HG03135 (cell line): ENCODE results near the gene DCC.

Source experiments
- ATAC-seq: cut with Tn5 transposase; IDR thresholded peaks from one replicate; pipeline ENCODE4 v1.9.1; 2021; ENCODE audit warnings: mild to moderate bottlenecking, moderate library complexity; ENCODE audit not compliant: unreplicated experiment

Gene DCC

GRCh38 chr18:52995875-52996274 lies 655.9 kb downstream of the DCC start:
- no peak for ATAC-seq

DNA sequence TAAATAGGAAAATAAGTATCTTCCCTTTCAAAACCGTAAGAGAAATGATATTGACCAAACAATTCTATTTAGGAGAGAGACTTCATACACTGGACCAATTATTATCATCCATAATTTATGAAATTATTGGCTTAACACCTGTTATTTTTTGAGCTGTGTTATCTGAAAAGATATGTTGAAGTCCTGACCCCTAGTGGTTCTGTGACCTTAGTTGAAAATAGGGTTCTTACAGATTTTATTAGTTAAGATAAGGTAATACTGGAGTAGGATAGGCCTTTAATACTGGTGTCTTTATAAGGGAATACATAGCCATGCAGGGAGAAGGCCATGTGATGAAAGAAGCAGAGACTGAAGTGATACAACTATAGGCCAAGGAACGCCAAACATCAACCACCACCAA lies 659.6 kb downstream of the DCC start:
- ATAC-seq, result no peak

DNA sequence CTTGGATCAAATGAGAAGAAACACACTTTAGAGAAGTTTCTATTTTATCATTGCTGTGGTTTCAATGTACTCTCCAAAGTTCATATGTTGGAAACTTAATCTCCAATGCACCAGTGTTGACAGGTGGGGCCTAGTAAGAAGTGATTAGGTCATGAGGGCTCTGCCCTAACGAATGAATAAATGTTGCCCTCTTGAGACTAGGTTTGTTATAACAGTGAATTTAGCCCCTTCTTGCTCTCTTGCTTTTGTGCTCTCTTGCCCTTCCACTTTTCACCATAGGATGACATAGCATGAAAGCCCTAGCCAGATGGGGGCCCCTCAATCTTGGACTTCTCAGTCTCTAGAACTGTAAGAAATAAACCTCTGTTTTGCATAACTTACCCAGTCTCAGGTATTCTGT lies 664.8 kb downstream of the DCC start:
- no peak for ATAC-seq

DNA sequence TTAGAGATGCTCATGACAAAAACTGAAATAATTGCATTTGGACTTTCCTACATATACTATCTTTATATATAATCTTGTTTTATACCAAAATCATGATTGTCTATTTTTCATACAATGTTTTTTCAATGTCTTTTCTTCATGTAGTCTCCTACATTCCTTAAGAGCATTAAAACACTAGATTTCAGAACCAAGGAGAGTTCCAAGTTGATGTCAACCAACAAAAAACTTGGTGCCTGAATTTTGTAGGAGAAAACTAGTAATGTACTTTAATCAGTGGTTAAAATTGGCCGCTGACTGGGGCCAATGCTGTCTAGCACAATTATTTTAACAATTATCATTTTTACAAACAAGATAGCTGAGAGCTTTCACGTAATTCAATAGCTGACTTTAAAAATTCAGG lies 678.8 kb downstream of the DCC start:
- ATAC-seq, result no peak

DNA sequence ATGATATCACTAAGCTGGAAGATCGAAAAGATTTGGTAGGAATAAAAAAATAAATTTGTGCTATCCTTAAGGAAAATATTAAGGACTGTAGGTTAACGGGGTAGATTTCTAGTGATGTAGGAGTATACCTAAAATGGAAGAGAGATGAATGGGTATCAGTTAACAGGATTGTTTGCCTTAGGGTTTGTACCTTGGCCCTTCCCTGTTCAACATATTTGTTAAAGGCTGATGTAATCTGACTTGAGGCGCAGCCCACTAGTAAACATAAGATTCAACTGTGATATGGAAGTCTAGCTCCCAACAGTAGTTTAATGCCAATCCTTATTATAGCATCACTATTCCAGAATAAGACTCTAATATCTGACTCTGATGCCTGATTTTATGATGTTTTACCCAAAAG lies 685.2 kb downstream of the DCC start:
- ATAC-seq, result no peak

- no peak for ATAC-seq
Observed at GRCh38 chr18:53028565-53028964, 688.6 kb downstream of the DCC start.

DNA sequence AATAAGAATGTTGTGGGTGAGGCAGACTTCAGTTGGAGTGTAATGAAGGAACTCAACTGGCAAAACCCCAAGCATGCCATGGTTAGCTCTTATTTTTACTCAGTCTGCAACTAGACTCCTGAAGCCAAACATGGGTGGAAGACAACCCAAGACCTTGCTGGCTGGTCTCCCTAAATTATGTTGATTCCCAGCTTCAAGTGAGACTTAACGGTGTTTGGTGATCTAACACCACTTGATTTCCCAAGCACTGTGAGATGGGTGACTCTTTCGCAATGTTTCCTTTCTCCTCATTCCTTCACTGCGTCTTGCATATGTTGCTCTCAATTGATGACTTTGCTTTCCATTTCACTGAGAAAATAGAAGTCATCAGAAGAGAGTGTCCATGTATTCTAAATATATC lies 693.1 kb downstream of the DCC start:
- no peak for ATAC-seq

DNA sequence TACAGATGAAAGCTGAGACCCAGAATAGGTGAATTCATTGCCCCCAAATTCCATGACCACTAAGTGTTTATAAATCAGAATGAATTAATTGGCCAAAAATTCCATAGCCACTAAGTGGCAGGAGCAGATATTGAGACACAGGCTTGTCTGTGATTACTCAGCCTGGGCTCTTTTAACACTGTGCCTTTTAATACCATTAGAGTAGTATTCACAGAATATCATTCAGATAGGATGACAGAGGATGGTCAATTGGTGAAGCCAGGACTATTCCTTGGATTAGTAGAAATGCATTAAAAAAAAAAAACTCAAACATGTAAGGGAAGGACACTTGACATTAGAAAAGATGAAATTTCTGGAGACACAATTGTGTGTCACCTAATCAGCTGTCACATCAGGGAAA lies 698.6 kb downstream of the DCC start:
- ATAC-seq, result no peak

GRCh38 chr18:53040286-53040685 lies 700.3 kb downstream of the DCC start:
- no peak for ATAC-seq

GRCh38 chr18:53056064-53056463 lies 716.1 kb downstream of the DCC start:
- ATAC-seq, result no peak

- ATAC-seq, result no peak
Observed at GRCh38 chr18:53070788-53071187, 730.8 kb downstream of the DCC start.

DNA sequence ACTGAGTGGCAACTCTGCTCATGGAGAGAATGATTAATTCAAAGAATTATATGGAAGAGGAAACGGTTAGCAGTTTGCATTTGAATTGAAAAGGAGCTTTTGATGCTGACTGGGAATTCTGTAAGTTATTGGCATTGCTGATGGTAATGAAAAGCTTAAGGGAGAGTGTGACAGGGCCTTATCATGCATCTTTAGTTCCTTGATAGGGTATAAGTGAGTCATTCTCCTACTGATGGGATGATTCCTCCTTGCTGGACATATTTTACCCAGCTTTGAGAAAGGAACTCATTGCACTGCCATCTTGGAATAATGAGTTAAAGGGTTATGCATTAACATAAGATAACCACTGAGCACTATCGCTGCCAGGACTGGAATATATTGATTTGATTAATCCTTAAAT lies 740.7 kb downstream of the DCC start:
- ATAC-seq, result no peak

DNA sequence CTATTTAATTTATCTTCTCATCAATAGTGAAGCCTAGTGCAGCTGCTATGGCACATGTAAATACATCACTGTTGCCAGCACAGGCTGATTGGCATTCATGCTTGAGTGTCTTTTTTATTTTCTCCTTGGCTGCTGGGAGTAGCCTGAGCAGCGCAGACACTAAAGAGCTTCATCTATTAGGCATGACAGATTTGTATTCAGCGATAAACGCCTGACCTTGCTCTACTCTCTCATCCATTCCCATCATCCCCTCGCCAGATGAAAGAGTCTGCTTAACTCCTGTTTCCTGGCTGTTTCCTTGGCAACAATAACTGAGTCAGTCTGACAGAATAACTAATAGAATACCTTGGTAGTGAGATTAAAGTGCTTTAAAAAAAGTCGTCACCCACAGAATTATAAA lies 753.6 kb downstream of the DCC start:
- ATAC-seq, result no peak

- ATAC-seq, result no peak
Observed at GRCh38 chr18:53101536-53102105, 761.6 kb downstream of the DCC start.

- ATAC-seq, result no peak
Observed at GRCh38 chr18:53114441-53114840, 774.4 kb downstream of the DCC start.

GRCh38 chr18:53115876-53116585 lies 776.0 kb downstream of the DCC start:
- no peak for ATAC-seq

DNA sequence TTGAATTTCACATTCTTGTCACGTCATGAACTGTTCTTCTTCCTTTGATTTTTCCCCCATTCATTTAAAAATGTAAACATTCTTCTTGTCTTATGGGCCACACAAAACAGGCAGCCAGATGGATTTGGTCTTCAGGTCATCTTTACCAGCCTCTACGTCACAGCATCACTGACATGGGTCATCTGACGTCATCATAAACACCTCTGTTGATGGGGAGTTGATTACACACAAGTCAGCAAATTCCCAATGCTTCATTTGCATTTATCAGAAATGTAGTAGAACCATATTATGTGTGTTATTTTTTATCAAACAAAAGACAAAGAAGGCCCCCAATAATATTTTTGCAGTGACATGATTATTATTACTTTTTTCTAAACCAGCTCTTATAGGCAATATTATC lies 777.9 kb downstream of the DCC start:
- ATAC-seq, result no peak

GRCh38 chr18:53126210-53126609 lies 786.2 kb downstream of the DCC start:
- no peak for ATAC-seq

DNA sequence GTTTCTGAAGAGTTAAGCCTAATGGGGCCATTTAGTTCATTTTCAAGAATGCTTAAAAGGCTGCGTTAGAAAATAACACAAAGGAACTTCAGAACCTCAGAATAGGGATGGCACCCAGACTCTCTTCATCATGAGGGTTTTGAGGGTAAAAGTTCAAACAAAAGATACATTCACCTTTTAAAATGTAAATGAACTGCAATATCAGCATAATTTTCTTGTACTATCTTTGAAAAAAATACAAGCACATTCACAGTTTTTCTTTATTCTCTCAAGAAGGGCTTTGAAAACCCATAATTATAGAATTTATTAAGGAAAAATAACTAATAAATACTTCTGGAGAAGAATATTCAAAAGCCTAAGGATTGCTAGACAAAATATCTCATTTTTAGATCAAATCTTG lies 791.0 kb downstream of the DCC start:
- ATAC-seq, result no peak

DNA sequence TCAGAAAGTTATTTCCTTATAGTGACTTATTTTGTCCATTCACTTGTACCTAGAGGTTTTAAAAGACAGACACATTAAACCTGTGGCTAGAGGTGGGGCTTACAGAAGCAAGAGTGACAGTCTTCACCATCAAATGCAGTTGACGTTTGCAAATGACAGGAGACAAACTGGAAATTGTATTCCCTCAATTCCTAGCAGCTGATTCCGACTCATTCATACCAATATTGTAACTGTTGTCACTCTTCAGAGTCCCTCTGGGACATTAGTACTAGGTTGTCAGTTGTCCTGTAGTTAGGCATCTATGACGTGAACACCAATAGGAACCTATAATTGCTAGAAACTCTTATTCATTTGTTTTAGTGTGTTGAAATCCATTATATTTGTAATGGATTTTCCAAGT lies 794.7 kb downstream of the DCC start:
- ATAC-seq, result no peak

DNA sequence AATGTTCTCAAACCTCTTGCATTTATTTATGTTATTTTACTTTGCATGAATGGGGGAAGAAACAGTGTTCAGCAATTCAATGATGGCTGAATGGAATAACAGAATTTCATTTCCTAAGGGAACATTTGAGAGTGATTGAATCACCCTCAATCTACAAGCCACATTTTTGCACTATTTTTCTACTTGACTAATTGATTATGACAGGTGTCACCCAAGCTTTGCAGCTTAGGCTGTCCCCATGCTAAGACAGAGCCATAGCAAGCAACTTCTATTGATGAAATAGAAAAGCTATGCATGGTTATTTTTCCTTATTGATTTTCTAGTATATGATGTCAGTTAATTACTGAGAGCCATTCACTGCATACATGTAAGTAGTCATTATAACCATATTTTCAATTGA lies 795.7 kb downstream of the DCC start:
- no peak for ATAC-seq

DNA sequence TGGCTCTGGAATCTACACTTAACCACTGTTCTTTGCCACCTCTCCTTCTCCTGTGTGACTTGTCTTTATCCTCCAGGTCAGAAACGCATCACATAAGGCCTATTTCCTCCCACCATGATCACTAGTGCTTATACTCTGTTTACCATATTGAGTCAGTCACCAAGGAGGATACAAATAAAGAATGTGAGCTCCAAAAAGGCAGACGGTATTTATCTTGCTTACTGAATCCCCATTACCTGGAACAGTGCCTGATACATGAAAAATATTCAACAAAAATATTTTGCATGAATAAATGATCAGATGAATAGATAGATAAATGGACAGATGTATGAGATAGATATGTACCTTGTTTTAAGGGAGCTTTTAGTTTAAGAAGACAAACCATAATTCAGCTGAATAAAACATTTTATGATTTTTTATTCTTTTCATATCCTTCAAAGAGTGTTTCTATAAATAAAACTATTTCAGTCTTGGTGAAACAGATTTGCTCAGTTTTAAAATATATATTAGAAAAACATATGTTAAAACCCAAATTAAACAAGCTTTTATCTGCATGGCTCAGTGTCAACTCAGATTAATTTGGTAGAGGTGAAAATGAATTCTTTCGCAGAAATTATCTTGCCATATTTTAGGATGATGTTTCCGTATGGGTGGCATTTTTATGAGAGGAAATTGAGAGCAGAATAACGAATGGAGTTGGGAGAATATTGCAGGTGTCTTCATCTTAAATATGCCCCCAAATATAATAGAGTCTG lies 799.9 kb downstream of the DCC start:
- ATAC-seq, result no peak
